ENCODE data around the gene CDKAL1.

DNA sequence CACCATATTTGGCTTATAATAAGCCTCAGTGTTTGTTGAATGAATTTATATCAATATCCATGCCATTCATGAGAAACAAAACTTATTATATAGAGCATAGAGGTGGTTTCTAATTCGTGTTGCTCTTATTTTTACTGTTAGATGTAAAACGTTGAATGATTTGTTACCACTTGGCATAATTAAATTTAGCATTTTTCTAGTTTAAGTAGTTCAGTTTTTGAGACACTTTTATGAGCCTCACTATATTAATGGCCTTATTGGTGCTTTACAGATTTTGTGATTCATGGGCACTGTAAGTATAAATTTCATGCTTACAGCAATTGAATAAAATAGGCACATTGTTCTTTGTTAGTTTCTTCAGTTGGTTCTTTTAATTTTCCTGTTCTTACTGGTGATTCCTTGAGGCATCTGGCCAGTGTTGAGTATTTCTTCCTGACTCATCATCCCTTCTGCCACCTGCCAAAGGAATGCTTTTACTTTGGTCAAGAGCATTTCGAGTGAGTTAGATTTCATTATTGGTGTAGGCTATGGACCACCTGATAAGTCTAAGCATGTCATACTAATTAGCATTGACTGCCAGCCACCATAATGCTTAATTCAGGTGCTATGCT is 34.8 kb downstream of the CDKAL1 start:
- TF ChIP-seq, protein P1, sequence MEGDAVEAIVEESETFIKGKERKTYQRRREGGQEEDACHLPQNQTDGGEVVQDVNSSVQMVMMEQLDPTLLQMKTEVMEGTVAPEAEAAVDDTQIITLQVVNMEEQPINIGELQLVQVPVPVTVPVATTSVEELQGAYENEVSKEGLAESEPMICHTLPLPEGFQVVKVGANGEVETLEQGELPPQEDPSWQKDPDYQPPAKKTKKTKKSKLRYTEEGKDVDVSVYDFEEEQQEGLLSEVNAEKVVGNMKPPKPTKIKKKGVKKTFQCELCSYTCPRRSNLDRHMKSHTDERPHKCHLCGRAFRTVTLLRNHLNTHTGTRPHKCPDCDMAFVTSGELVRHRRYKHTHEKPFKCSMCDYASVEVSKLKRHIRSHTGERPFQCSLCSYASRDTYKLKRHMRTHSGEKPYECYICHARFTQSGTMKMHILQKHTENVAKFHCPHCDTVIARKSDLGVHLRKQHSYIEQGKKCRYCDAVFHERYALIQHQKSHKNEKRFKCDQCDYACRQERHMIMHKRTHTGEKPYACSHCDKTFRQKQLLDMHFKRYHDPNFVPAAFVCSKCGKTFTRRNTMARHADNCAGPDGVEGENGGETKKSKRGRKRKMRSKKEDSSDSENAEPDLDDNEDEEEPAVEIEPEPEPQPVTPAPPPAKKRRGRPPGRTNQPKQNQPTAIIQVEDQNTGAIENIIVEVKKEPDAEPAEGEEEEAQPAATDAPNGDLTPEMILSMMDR (IDR thresholded peaks at IDR 0.05): no peak
- TF ChIP-seq POLR2A (IDR thresholded peaks at IDR 0.05): no peak
